PC-3 (cell line): ENCODE data around the gene KIAA1549. TPM values are rescaled to one million over a fixed set of nuclear protein-coding genes. Genes with fewer than 3 reads are reported as not detected.

Source experiments
- ATAC-seq: fragments of 200-7000 bp; cut with Tn5 transposase; 2 replicates; pipeline ENCODE4 v1.9.1; 2020; ENCODE audit warnings: mild to moderate bottlenecking, moderate library complexity
- BruUV-seq: library from RNA; stranded (reverse); fragments of 400-500 nt; replicated peaks from 2 replicates; lab custom pipeline; 2021; lab: Mats Ljungman, UMichigan
- CTCF ChIA-PET: fragments of 300-600 bp; sonication (Branson Sonifier 250); formaldehyde crosslinking; loops from one replicate; lab custom pipeline; 2022; ENCODE audit warnings: antibody characterized with exemption; lab: Charles Lee
- POLR2A ChIA-PET: fragments of 300-600 bp; sonication (Branson Sonifier 250); formaldehyde crosslinking; loops from one replicate; lab custom pipeline; 2022; ENCODE audit warnings: antibody characterized with exemption; ENCODE audit not compliant: unreplicated experiment; lab: Charles Lee
- DNase-seq: peaks from one replicate; pipeline ENCODE4 v3.0.0-alpha.2; 2015
- H2AFZ ChIP-seq: fragments of 300-600 bp; sonication (generic); 2 replicates; pipeline ENCODE4 v1.6.0; 2016; ENCODE audit warnings: antibody characterized with exemption, low read length
- H3F3A ChIP-seq: fragments of 300-600 bp; sonication (generic); one replicate; pipeline ENCODE4 v1.6.0; 2017; ENCODE audit warnings: antibody characterized with exemption, low read length, control low read depth, mild to moderate bottlenecking; ENCODE audit not compliant: unreplicated experiment
- H3K27ac ChIP-seq: fragments of 300-600 bp; sonication (generic); 2 replicates; pipeline ENCODE4 v1.5.1; 2016; ENCODE audit warnings: mild to moderate bottlenecking, low read length
- H3K27me3 ChIP-seq: fragments of 300-600 bp; sonication (generic); 2 replicates; pipeline ENCODE4 v1.6.1; 2016; ENCODE audit warnings: low read length, mixed read lengths
- H3K36me3 ChIP-seq: fragments of 300-600 bp; sonication (generic); 2 replicates; pipeline ENCODE4 v1.6.1; 2016; ENCODE audit warnings: low read depth, mixed run types, low read length, mixed read lengths
- H3K4me1 ChIP-seq: fragments of 300-600 bp; sonication (generic); 2 replicates; pipeline ENCODE4 v1.5.1; 2016; ENCODE audit warnings: low read length; ENCODE audit not compliant: insufficient read depth
- H3K4me2 ChIP-seq: fragments of 300-600 bp; sonication (generic); 2 replicates; pipeline ENCODE4 v1.6.0; 2016; ENCODE audit warnings: low read length
- H3K4me3 ChIP-seq: fragments of 300-600 bp; sonication (generic); 2 replicates; pipeline ENCODE4 v1.5.1; 2016; ENCODE audit warnings: mild to moderate bottlenecking, low read length, mixed read lengths
- H3K79me2 ChIP-seq: fragments of 300-600 bp; sonication (generic); 2 replicates; pipeline ENCODE4 v1.6.1; 2017; ENCODE audit warnings: low read length, mixed read lengths
- H3K9ac ChIP-seq: fragments of 300-600 bp; sonication (generic); 2 replicates; pipeline ENCODE4 v1.6.0; 2016; ENCODE audit warnings: mild to moderate bottlenecking, low read length
- H3K9me2 ChIP-seq: fragments of 300-600 bp; sonication (generic); replicated peaks from 2 replicates; pipeline ENCODE4 v1.6.1; 2016; ENCODE audit warnings: mixed run types, low read length, mixed read lengths
- H3K9me3 ChIP-seq: fragments of 300-600 bp; sonication (generic); 2 replicates; pipeline ENCODE4 v1.6.1; 2016; ENCODE audit warnings: low read length, mixed read lengths
- H4K20me1 ChIP-seq: fragments of 300-600 bp; sonication (generic); 2 replicates; pipeline ENCODE4 v1.6.1; 2016; ENCODE audit warnings: low read length, mixed read lengths
- CTCF ChIP-seq: fragments of 300-600 bp; sonication (generic); conservative IDR thresholded peaks from 2 replicates; pipeline ENCODE4 v1.5.1; 2017; ENCODE audit warnings: antibody characterized with exemption, low read depth, mild to moderate bottlenecking, low read length
- EZH2 ChIP-seq: fragments of 300-600 bp; sonication (generic); IDR thresholded peaks from one replicate; pipeline ENCODE4 v1.6.1; 2017; ENCODE audit warnings: antibody characterized with exemption, mild to moderate bottlenecking, low read length; ENCODE audit not compliant: unreplicated experiment
- EZH2phosphoT487 ChIP-seq: fragments of 300-600 bp; sonication (generic); IDR thresholded peaks from 2 replicates; pipeline ENCODE4 v1.6.1; 2018; ENCODE audit warnings: mild to moderate bottlenecking, antibody characterized with exemption, low read length, borderline replicate concordance
- intact Hi-C: fragments of 100-400 bp; cut with micrococcal nuclease; formaldehyde crosslinking; loops from 2 replicates; pipeline ENCODE4 v1.9.0; 2023
- total RNA-seq: library from RNA; depleted of rRNA; stranded (reverse); fragments of >200 nt; gene quantifications from 2 replicates; pipeline ENCODE4 v1.2.3, GENCODE V29; 2014

The KIAA1549 gene
- total RNA-seq, 1 experiment from 2014 or later, result 8.2 TPM

GRCh38 chr7:138999414-138999813 lies 18.2 kb upstream of the KIAA1549 start:
- H4K20me1 ChIP-seq, result no peaks in the 10 kb centered on the region
- CTCF ChIA-PET, result no interaction called here
- intact Hi-C loops, result no loop called here

GRCh38 chr7:138992052-138992531 lies 10.9 kb upstream of the KIAA1549 start:
- no peaks in the 10 kb centered on the region for H3K4me1 ChIP-seq
- no peak overlapping the region for H3K27ac ChIP-seq
- peaks cover 4% of the 10 kb centered on the region; the same call in 1 of the 2 replicates for H3K9me3 ChIP-seq
- no peak overlapping the region for H3K4me3 ChIP-seq
- H2AFZ ChIP-seq, result no peak overlapping the region
- DNase-seq (no peak), ATAC-seq (no peak)
- H3K27me3 ChIP-seq, result no peaks in the 10 kb centered on the region
- H3K9ac ChIP-seq, result no peak overlapping the region
- no peak overlapping the region for H3K4me2 ChIP-seq
- H4K20me1 ChIP-seq, result no peaks in the 10 kb centered on the region
- H3K36me3 ChIP-seq, result no peaks in the 10 kb centered on the region
- ChIA-PET POLR2A (interaction anchor here (0.6 kb wide), 1 partner anchor 283 kb away, joined by 11 read pairs; no protein-coding TSS in a partner anchor), CTCF (no interaction called here)
- no TSS peak for BruUV-seq
- H3K79me2 ChIP-seq, result no peaks in the 10 kb centered on the region
- TF ChIP-seq CTCF, result no peak
- TF ChIP-seq EZH2, result no peak
- TF ChIP-seq EZH2phosphoT487, result no peak
- H3K9me2 ChIP-seq, result no peaks in the 10 kb centered on the region
- intact Hi-C loops, result no loop called here
- no peaks in the 10 kb centered on the region for H3F3A ChIP-seq

More at GRCh38 chr7:138999414-138999813, 18.2 kb upstream of the KIAA1549 start:
- Histone ChIP-seq H3K9ac (no peak overlapping the region), H3K9me3 (no peaks in the 10 kb centered on the region), H3K36me3 (no peaks in the 10 kb centered on the region), H3K9me2 (no peaks in the 10 kb centered on the region), H3K4me1 (no peaks in the 10 kb centered on the region), H3K4me3 (no peak overlapping the region), H2AFZ (no peak overlapping the region), H3K79me2 (no peaks in the 10 kb centered on the region), H3K27ac (no peak overlapping the region), H3F3A (no peaks in the 10 kb centered on the region), H3K27me3 (no peaks in the 10 kb centered on the region), H3K4me2 (no peak overlapping the region)
- BruUV-seq, result no TSS peak
- TF ChIP-seq CTCF (no peak), EZH2phosphoT487 (no peak), EZH2 (no peak)
- no peak for ATAC-seq
- POLR2A ChIA-PET, result no interaction called here
- no peak for DNase-seq

- Histone ChIP-seq H3K9me2 (no peaks in the 10 kb centered on the region), H2AFZ (no peak overlapping the region), H3K9ac (no peak overlapping the region), H3K27ac (no peak overlapping the region), H4K20me1 (no peaks in the 10 kb centered on the region), H3K36me3 (no peaks in the 10 kb centered on the region), H3F3A (no peaks in the 10 kb centered on the region), H3K79me2 (no peaks in the 10 kb centered on the region), H3K4me1 (no peaks in the 10 kb centered on the region; the same call in 1 of the 2 replicates), H3K27me3 (no peaks in the 10 kb centered on the region), H3K4me2 (no peak overlapping the region), H3K4me3 (no peak overlapping the region), H3K9me3 (peaks cover 4% of the 10 kb centered on the region; the same call in 1 of the 2 replicates)
- CTCF ChIA-PET, result no interaction called here
- TF ChIP-seq EZH2phosphoT487, result no peak
- TF ChIP-seq CTCF, result no peak
- no peak for TF ChIP-seq EZH2
- DNase-seq, result no peak
- POLR2A ChIA-PET, result no interaction called here
- intact Hi-C loops, result no loop called here
- no TSS peak for BruUV-seq
- no peak for ATAC-seq
Observed at GRCh38 chr7:138987686-138988085, 6.5 kb upstream of the KIAA1549 start.
